WERI-Rb-1 (cell line): ENCODE measurements around the gene REL.
"Not testable (repeated sequence)": the region's sequence is repeated elsewhere in the genome, so short reads cannot be mapped to it uniquely, and the experiment has no call there.

Experiments
- DNase-seq: peaks from one replicate; pipeline ENCODE4 v3.0.0-alpha.2; 2020
- H3K27ac ChIP-seq: fragments of 250-450 bp; sonication (Bioruptor Pico); 2 replicates; pipeline ENCODE4 v1.5.1; 2020; ENCODE audit warnings: mild to moderate bottlenecking, moderate library complexity
- H3K27me3 ChIP-seq: fragments of 250-450 bp; sonication (Bioruptor Pico); 2 replicates; pipeline ENCODE4 v1.5.1; 2021; ENCODE audit warnings: mild to moderate bottlenecking, low read depth, moderate library complexity; ENCODE audit not compliant: insufficient read depth, severe bottlenecking
- H3K36me3 ChIP-seq: fragments of 250-450 bp; sonication (Bioruptor Pico); 2 replicates; pipeline ENCODE4 v1.5.1; 2020; ENCODE audit warnings: mild to moderate bottlenecking, moderate library complexity
- H3K4me3 ChIP-seq: 2 replicates; pipeline ENCODE4 v1.5.1; 2011; ENCODE audit warnings: low read depth, mild to moderate bottlenecking, control low read depth, low read length
- H3K9me3 ChIP-seq: fragments of 250-450 bp; sonication (Bioruptor Pico); 2 replicates; pipeline ENCODE4 v1.5.1; 2021; ENCODE audit warnings: mild to moderate bottlenecking, moderate library complexity; ENCODE audit not compliant: severe bottlenecking
- CTCF ChIP-seq: IDR thresholded peaks from 2 replicates; pipeline ENCODE4 v1.5.1; 2011; ENCODE audit warnings: low read depth, mild to moderate bottlenecking, control low read depth, inconsistent platforms, low read length

The REL gene

DNA sequence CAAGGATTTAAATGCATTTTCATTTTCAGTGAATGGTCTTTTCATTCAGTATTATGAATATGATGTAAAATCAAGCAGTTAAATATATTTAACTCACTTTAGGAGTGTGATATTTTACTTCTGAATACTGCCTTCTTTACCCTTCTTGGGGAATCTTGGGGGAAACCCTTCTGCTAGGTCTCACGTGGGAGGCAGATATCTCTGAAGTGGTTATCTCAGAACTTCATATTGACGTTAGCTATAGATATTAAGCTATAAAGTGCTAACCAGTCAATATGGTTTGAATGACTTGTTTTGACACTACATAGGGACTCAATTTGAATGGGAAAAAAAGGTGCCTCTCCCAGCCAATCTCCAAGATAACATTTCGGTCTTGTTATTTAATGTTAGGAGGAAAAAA, 9.8 kb downstream of the REL start:
- no peak overlapping the region for H3K4me3 ChIP-seq
- no peak for DNase-seq
- H3K27me3 ChIP-seq, result no peaks in the 10 kb centered on the region
- no peak for TF ChIP-seq CTCF
- H3K27ac ChIP-seq, result no peak overlapping the region
- H3K36me3 ChIP-seq, result peaks cover 36% of the 10 kb centered on the region
- H3K9me3 ChIP-seq, result peaks cover 3% of the 10 kb centered on the region

GRCh38 chr2:60898567-60898966, 17.2 kb downstream of the REL start:
- H3K4me3 ChIP-seq, result no peak overlapping the region
- no peaks in the 10 kb centered on the region for H3K9me3 ChIP-seq
- DNase-seq, result no peak
- H3K36me3 ChIP-seq, result peaks cover 60% of the 10 kb centered on the region
- TF ChIP-seq CTCF, result no peak
- no peak overlapping the region for H3K27ac ChIP-seq
- no peaks in the 10 kb centered on the region for H3K27me3 ChIP-seq

DNA sequence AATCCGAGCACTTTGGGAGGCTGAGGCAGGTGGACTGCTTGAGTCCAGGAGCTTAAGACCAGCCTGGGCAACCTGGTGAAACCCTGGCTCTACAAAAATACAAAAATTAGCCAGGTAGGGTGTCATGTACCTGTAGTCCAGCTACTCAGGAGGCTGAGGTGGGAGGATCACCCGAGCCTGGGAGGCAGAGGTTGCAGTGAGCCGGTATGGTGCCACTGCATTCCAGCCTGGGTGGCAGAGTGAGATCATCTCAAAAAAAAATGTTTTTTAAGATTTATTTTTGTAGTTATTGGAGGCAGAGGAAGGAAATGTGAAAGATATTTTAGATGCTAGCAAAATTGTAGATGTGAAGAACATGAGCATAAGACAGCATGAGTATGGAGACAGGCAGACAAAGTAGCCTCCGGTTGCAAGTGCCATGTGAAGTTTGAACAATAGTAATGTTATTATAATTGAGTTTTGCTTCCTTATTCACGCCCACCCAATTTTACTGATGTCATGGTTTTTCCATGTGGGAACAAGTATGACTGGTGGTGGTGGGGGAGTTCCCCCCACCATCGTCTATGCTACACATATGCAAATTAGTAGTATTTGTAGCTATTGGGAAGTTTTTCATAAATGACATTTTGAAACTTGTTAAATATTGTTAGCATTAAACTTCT, 18.0 kb downstream of the REL start:
- Histone ChIP-seq H3K27ac (no peak overlapping the region), H3K36me3 (peaks cover 60% of the 10 kb centered on the region), H3K9me3 (no peaks in the 10 kb centered on the region), H3K4me3 (no peak overlapping the region), H3K27me3 (no peaks in the 10 kb centered on the region)
- no peak for TF ChIP-seq CTCF
- no peak for DNase-seq

GRCh38 chr2:60899892-60900249, 18.5 kb downstream of the REL start:
- Histone ChIP-seq H3K36me3 (peaks cover 60% of the 10 kb centered on the region), H3K4me3 (no peak overlapping the region), H3K9me3 (no peaks in the 10 kb centered on the region), H3K27me3 (no peaks in the 10 kb centered on the region), H3K27ac (no peak overlapping the region)
- DNase-seq, result no peak
- TF ChIP-seq CTCF, result no peak

DNA sequence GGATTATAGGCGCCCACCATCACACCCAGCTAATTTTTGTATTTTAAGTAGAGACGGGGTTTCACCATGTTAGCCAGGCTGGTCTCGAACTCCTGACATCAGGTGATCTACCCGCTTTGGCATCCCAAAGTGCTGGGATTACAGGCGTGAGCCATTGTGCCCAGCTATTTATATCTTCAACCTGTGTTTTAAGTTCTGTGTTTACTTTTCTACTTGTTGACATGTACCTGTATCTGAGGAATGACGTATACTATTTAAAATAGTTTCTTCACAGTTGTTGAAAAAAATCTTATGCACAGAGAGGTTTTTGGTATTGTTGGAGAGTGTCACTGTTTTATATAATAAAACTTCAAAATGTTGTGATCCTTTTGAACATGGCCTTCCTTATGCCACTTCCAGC, 19.9 kb downstream of the REL start:
- not testable (repeated sequence) for H3K27me3 ChIP-seq, H3K9me3 ChIP-seq, H3K27ac ChIP-seq, H3K4me3 ChIP-seq, DNase-seq
- H3K36me3 ChIP-seq, result peaks cover 55% of the 10 kb centered on the region

- DNase-seq, H3K27ac ChIP-seq, H3K4me3 ChIP-seq, H3K27me3 ChIP-seq, H3K9me3 ChIP-seq: not testable (repeated sequence)
- peaks cover 46% of the 10 kb centered on the region for H3K36me3 ChIP-seq
Measured at GRCh38 chr2:60905867-60906266, 24.5 kb downstream of the REL start.

DNA sequence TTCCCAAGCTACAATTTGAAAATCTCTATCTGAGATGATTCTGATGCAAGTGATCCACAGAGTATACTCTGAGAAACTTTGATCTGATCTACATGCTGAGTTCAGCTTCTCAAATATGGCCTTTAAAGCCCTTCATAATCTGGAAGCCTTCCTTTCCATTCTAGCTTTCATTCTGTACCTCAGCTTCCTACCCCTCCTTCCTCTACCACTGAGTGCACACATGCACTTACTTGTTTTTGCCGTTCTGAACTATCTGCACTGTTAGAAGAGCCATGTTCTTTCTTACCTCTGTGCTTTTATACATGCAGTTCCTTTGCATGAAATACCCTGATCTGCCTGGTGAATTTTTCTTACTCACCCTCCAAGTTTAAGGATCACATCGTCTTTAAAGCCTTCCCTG, 25.0 kb downstream of the REL start:
- no peak overlapping the region for H3K4me3 ChIP-seq
- peaks cover 43% of the 10 kb centered on the region for H3K36me3 ChIP-seq
- TF ChIP-seq CTCF, result no peak
- no peak for DNase-seq
- H3K27me3 ChIP-seq, result no peaks in the 10 kb centered on the region
- H3K27ac ChIP-seq, result no peak overlapping the region
- no peaks in the 10 kb centered on the region for H3K9me3 ChIP-seq
